CD14-positive monocyte (primary cell): ENCODE data around the gene GLB1L2. TPM values are rescaled to one million over a fixed set of nuclear protein-coding genes. Genes with fewer than 3 reads are reported as not detected.

Experiments used
- DNase-seq, 3 donors: peaks; one replicate each; pipeline ENCODE4 v3.0.0-alpha.2; 2011 to 2022
- H2AFZ ChIP-seq: 2 replicates; pipeline ENCODE4 v1.6.0; 2012; ENCODE audit warnings: mild to moderate bottlenecking, low read depth, low read length, inconsistent platforms; ENCODE audit not compliant: insufficient read depth, poor library complexity, severe bottlenecking
- H3K27ac ChIP-seq, 2 donors: 1 replicate in 1 of 2; 2 replicates in 1 of 2; pipeline ENCODE4 v1.5.1; 2012 to 2013; ENCODE audit warnings: low read length in 2 of 2, control low read depth in 1 of 2, inconsistent platforms in 1 of 2, low read depth in 1 of 2, mild to moderate bottlenecking in 1 of 2
- H3K27me3 ChIP-seq, 2 donors: one replicate each; pipeline versions ENCODE4 v1.6.0 to v1.6.1; 2011 to 2013; ENCODE audit warnings: low read length in 2 of 2; ENCODE audit not compliant: control insufficient read depth in 2 of 2, insufficient read depth in 2 of 2
- H3K36me3 ChIP-seq, 2 donors: replicated peaks in 1 of 2; 1 replicate in 1 of 2; 2 replicates in 1 of 2; pipeline versions ENCODE4 v1.5.1 to v1.6.1; 2012 to 2013; ENCODE audit warnings: low read length in 2 of 2, control low read depth in 1 of 2, inconsistent platforms in 1 of 2, mild to moderate bottlenecking in 1 of 2; ENCODE audit not compliant: insufficient read depth in 2 of 2, control insufficient read depth in 1 of 2
- H3K4me1 ChIP-seq, 2 donors: 1 replicate in 1 of 2; 2 replicates in 1 of 2; pipeline versions ENCODE4 v1.5.1 to v1.6.1; 2012 to 2013; ENCODE audit warnings: low read length in 2 of 2, control low read depth in 1 of 2, inconsistent platforms in 1 of 2, mild to moderate bottlenecking in 1 of 2, moderate library complexity in 1 of 2; ENCODE audit not compliant: insufficient read depth in 2 of 2, control insufficient read depth in 1 of 2
- H3K4me2 ChIP-seq: replicated peaks from 2 replicates; pipeline ENCODE3; 2012; ENCODE audit warnings: low read length, moderate library complexity, mild to moderate bottlenecking; ENCODE audit not compliant: poor library complexity, severe bottlenecking; ENCODE audit errors: extremely low read depth
- H3K4me3 ChIP-seq, 3 experiments: fragments of 200-600 bp in 1 of 3; sonication (generic) in 1 of 3; replicated peaks in 1 of 3; 1 replicate in 2 of 3; 2 replicates in 1 of 3; pipeline ENCODE4 v1.5.1; 2011 to 2013; ENCODE audit warnings: low read length in 3 of 3, mild to moderate bottlenecking in 3 of 3, control low read depth in 2 of 3, low read depth in 2 of 3, inconsistent platforms in 1 of 3, moderate library complexity in 1 of 3
- H3K79me2 ChIP-seq: 2 replicates; pipeline ENCODE4 v1.6.0; 2012; ENCODE audit warnings: mild to moderate bottlenecking, control low read depth, inconsistent platforms, low read length, moderate library complexity; ENCODE audit not compliant: insufficient read depth
- H3K9ac ChIP-seq: 2 replicates; pipeline ENCODE4 v1.6.0; 2017; ENCODE audit warnings: low read length, mild to moderate bottlenecking; ENCODE audit not compliant: insufficient read depth, poor library complexity, severe bottlenecking
- H3K9me3 ChIP-seq, 2 donors: replicated peaks in 1 of 2; 1 replicate in 1 of 2; 2 replicates in 1 of 2; pipeline versions ENCODE4 v1.5.1 to v1.6.1; 2012 to 2013; ENCODE audit warnings: low read length in 2 of 2, control low read depth in 1 of 2; ENCODE audit not compliant: control insufficient read depth in 1 of 2, insufficient read depth in 1 of 2
- H4K20me1 ChIP-seq: 2 replicates; pipeline ENCODE4 v1.6.0; 2012; ENCODE audit warnings: mild to moderate bottlenecking, low read length, control low read depth, moderate library complexity; ENCODE audit not compliant: insufficient read depth
- H3K27ac Mint-ChIP-seq, 7 donors: one replicate each; pipeline ENCODE4 v1.8.0; 2020; ENCODE audit warnings: mild to moderate bottlenecking in 7 of 7, mixed read lengths in 7 of 7, moderate library complexity in 6 of 7, inconsistent platforms in 2 of 7
- H3K27me3 Mint-ChIP-seq, 3 donors: one replicate each; pipeline ENCODE4 v1.8.0; 2021 to 2022; ENCODE audit warnings: low read depth in 3 of 3, mild to moderate bottlenecking in 3 of 3, mixed read lengths in 3 of 3, moderate library complexity in 3 of 3, inconsistent platforms in 1 of 3
- H3K36me3 Mint-ChIP-seq, 2 donors: one replicate each; pipeline ENCODE4 v1.8.0; 2020; ENCODE audit warnings: mixed read lengths in 2 of 2, inconsistent platforms in 1 of 2, mild to moderate bottlenecking in 1 of 2
- H3K4me1 Mint-ChIP-seq: one replicate; pipeline ENCODE4 v1.8.0; 2020; ENCODE audit warnings: mild to moderate bottlenecking, mixed read lengths
- H3K4me3 Mint-ChIP-seq, 2 donors: one replicate each; pipeline ENCODE4 v1.8.0; 2020; ENCODE audit warnings: mild to moderate bottlenecking in 2 of 2, mixed read lengths in 2 of 2, moderate library complexity in 1 of 2
- H3K9me3 Mint-ChIP-seq, 7 donors: one replicate each; pipeline ENCODE4 v1.8.0; 2020 to 2022; ENCODE audit warnings: mixed read lengths in 7 of 7, mild to moderate bottlenecking in 6 of 7, moderate library complexity in 6 of 7, inconsistent platforms in 2 of 7
- WGBS: methylation state at CpG from one replicate; pipeline ENCODE4 v1.1.5; 2013; ENCODE audit warnings: missing lambda C conversion rate; ENCODE audit not compliant: insufficient coverage; 5-methylcytosine and 5-hydroxymethylcytosine counted together
- intact Hi-C, 2 donors: fragments of 100-400 bp; cut with micrococcal nuclease; formaldehyde crosslinking; loops; one replicate each; pipeline versions ENCODE4 v1.15.0 to v1.15.1; 2023
- polyA plus RNA-seq, 3 donors: library from polyadenylated mRNA; depleted of rRNA in 1 of 3; unstranded in 2 of 3; stranded (reverse) in 1 of 3; fragments of 300-500 nt in 2 of 3; fragments of >200 nt in 1 of 3; fragmentation: Illumina TruSeq in 2 of 3; gene quantifications; 1 replicate in 2 of 3; 2 replicates in 1 of 3; pipeline ENCODE4 v1.2.3, GENCODE V29; 2012 to 2021
- TF ChIP-seq, protein P1 (sequence below): fragments of 200-600 bp; IDR thresholded peaks from one replicate; pipeline ENCODE4 v1.8.0; 2022; ENCODE audit warnings: antibody characterized with exemption, mild to moderate bottlenecking

GLB1L2 gene
- polyA plus RNA-seq, 3 donors = not detected

DNA sequence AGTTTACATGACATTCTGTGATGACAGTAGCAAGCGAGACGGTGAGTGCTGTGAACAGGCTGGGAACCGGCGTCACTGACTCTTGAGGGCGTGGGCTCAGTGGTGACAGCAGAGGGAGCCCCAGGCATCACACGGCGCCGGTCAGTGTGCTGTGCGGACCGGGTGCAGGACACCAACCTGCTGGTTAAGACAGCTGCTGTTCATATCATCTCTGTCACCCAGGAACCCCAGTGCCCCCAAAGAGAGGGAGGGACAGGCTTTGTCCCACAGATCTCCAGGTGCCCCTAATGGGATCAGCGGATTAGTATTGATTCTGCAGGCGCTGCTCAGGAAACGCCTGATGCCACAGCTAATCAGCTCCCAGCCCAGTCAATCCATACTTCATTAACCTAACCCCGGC is 61.9 kb downstream of the GLB1L2 start:
- Histone ChIP-seq H3K27me3 (no peaks in the 10 kb centered on the region), H3K36me3 (no peaks in the 10 kb centered on the region), H3K4me1 (no peaks in the 10 kb centered on the region), H4K20me1 (no peaks in the 10 kb centered on the region), H3K4me3 (no peak overlapping the region), H3K79me2 (no peaks in the 10 kb centered on the region), H3K4me2 (no peak overlapping the region), H3K9me3 (no peaks in the 10 kb centered on the region), H2AFZ (no peak overlapping the region), H3K27ac (no peak overlapping the region), H3K9ac (no peak overlapping the region)
- Mint-ChIP-seq H3K36me3 (no peaks in the 10 kb centered on the region), H3K4me1 (no peaks in the 10 kb centered on the region), H3K27me3 (peaks cover 3 to 7% (median 7%) of the 10 kb centered on the region in 3 donors), H3K4me3 (no peak overlapping the region), H3K27ac (no peak overlapping the region), H3K9me3 (no peaks in the 10 kb centered on the region)
- no peak for DNase-seq
- WGBS = 64% methylated on average over 12 of the region's 14 CpGs
- intact Hi-C loops = no loop called here
- TF ChIP-seq, protein P1, sequence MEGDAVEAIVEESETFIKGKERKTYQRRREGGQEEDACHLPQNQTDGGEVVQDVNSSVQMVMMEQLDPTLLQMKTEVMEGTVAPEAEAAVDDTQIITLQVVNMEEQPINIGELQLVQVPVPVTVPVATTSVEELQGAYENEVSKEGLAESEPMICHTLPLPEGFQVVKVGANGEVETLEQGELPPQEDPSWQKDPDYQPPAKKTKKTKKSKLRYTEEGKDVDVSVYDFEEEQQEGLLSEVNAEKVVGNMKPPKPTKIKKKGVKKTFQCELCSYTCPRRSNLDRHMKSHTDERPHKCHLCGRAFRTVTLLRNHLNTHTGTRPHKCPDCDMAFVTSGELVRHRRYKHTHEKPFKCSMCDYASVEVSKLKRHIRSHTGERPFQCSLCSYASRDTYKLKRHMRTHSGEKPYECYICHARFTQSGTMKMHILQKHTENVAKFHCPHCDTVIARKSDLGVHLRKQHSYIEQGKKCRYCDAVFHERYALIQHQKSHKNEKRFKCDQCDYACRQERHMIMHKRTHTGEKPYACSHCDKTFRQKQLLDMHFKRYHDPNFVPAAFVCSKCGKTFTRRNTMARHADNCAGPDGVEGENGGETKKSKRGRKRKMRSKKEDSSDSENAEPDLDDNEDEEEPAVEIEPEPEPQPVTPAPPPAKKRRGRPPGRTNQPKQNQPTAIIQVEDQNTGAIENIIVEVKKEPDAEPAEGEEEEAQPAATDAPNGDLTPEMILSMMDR = no peak

DNA sequence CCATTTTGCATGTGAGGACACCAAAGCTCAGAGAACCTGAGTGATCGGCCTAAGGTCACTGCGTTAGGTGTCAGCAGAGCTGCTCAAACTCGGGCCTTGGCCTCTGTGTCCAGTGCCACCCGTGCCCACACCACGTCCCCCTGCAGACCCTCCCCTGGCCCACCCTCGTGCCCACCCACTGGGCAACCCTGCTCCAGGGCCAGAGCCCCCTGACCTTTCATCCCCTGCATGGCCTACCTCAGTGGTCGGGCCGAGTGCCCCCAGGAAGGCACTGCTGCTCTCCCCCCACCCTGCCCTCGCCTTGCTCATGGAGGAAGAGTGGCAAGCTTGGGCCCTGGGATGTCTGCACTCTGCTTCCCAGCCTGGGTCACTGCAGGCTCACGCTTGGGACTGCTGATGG is 62.5 kb downstream of the GLB1L2 start:
- H3K4me2 ChIP-seq = no peak overlapping the region
- no peaks in the 10 kb centered on the region for H3K79me2 ChIP-seq
- Mint-ChIP-seq H3K27me3 (peaks cover 3 to 10% (median 7%) of the 10 kb centered on the region in 3 donors), H3K4me1 (no peaks in the 10 kb centered on the region), H3K36me3 (no peaks in the 10 kb centered on the region), H3K9me3 (no peaks in the 10 kb centered on the region), H3K4me3 (no peak overlapping the region), H3K27ac (no peak overlapping the region)
- no peaks in the 10 kb centered on the region for H3K4me1 ChIP-seq
- no peak overlapping the region for H3K4me3 ChIP-seq
- 95% methylated on average over 10 of the region's 10 CpGs for WGBS
- intact Hi-C loops = no loop called here
- no peaks in the 10 kb centered on the region for H3K27me3 ChIP-seq
- H2AFZ ChIP-seq = no peak overlapping the region
- no peak overlapping the region for H3K9ac ChIP-seq
- TF ChIP-seq, protein P1 = no peak
- H3K27ac ChIP-seq = no peak overlapping the region
- no peaks in the 10 kb centered on the region for H4K20me1 ChIP-seq
- DNase-seq = no peak
- no peaks in the 10 kb centered on the region for H3K9me3 ChIP-seq
- H3K36me3 ChIP-seq = no peaks in the 10 kb centered on the region
